ENCODE measurements around the gene RAD51B. TPM values are rescaled to one million over a fixed set of nuclear protein-coding genes. Genes with fewer than 3 reads are reported as not detected.

RAD51B gene
- total RNA-seq, 1 experiment from 2014 or later = 16.7 TPM

GRCh38 chr14:68331991-68332390, 512.4 kb downstream of the RAD51B start:
- no peaks in the 10 kb centered on the region for H3K9me3 Mint-ChIP-seq
- Histone ChIP-seq H3K4me1 (ENCODE audit: insufficient read depth, low read length) (no peaks in the 10 kb centered on the region), H3K4me2 (ENCODE audit: insufficient read depth, insufficient read length, low read length) (no peak overlapping the region), H3K9me3 (ENCODE audit: control insufficient read depth, low read depth, low read length) (no peaks in the 10 kb centered on the region), H4K5ac (ENCODE audit: insufficient read length, low read depth, low read length) (no peak overlapping the region), H2AK5ac (ENCODE audit: insufficient read length, low read length) (no peak overlapping the region), H2BK120ac (ENCODE audit: low read depth, low read length, poor library complexity, severe bottlenecking) (no peak overlapping the region), H2BK12ac (ENCODE audit: insufficient read length, low read depth, low read length) (no peak overlapping the region), H2BK20ac (ENCODE audit: low read depth, low read length, poor library complexity, severe bottlenecking) (no peak overlapping the region), H3K56ac (ENCODE audit: insufficient read length, low read depth, low read length) (no peak overlapping the region), H3K18ac (ENCODE audit: insufficient read length, low read depth, low read length) (no peak overlapping the region), H3K4ac (ENCODE audit: low read depth, low read length) (no peak overlapping the region), H4K20me1 (ENCODE audit: control insufficient read depth, insufficient read depth, insufficient read length) (no peaks in the 10 kb centered on the region), H3K23me2 (ENCODE audit: insufficient read length, low read depth, low read length, poor library complexity, severe bottlenecking) (no peaks in the 10 kb centered on the region), H3K27ac (ENCODE audit: insufficient read length, low read depth, low read length) (no peak overlapping the region), H3K79me2 (ENCODE audit: insufficient read depth, low read length) (no peaks in the 10 kb centered on the region), H3K23ac (ENCODE audit: insufficient read length, low read depth, low read length) (no peak overlapping the region), H3K27me3 (ENCODE audit: insufficient read depth, low read length) (no peaks in the 10 kb centered on the region), H3K14ac (ENCODE audit: insufficient read depth, low read length) (no peak overlapping the region), H4K91ac (ENCODE audit: insufficient read length, low read depth, low read length) (no peak overlapping the region), H3K79me1 (ENCODE audit: insufficient read depth, low read depth, low read length, poor library complexity, severe bottlenecking) (no peaks in the 10 kb centered on the region), H2BK15ac (ENCODE audit: low read depth, low read length) (no peak overlapping the region), H3K9ac (ENCODE audit: extremely low read depth, insufficient read length, low read length) (no peak overlapping the region), H3T11ph (ENCODE audit: low read length) (no peak overlapping the region), H4K8ac (replicated peaks; ENCODE audit: insufficient read length, low read depth, low read length) (no peak overlapping the region), H2BK5ac (ENCODE audit: insufficient read length, low read length) (no peak overlapping the region), H2AFZ (ENCODE audit: low read length) (no peak overlapping the region)
- no peaks in the 10 kb centered on the region for H3K36me3 Mint-ChIP-seq (ENCODE audit: insufficient read depth in 1 of 3, low read depth in 3 of 3)
- peak overlapping the region in 1 of 3 experiments; percentile 82; a peak in 2 of 7 replicates for H3K27ac Mint-ChIP-seq
- TF ChIP-seq CTCF (conservative IDR thresholded peaks at IDR 0.05) = no peak
- H3K4me1 Mint-ChIP-seq = peaks cover 22 to 31% of the 10 kb centered on the region in 2 experiments
- no peaks in the 10 kb centered on the region for H3K27me3 Mint-ChIP-seq (ENCODE audit: low read depth)
- no CpG with 5 or more reads among the region's 1 CpG for WGBS (ENCODE audit: extremely low coverage, insufficient read length, low lambda C conversion rate)
- H3K4me3 Mint-ChIP-seq = no peak overlapping the region
- DNase-seq = no peak
